Measurements from ENCODE around the gene SPP2. TPM values are rescaled to one million over a fixed set of nuclear protein-coding genes. Genes with fewer than 3 reads are reported as not detected.

The SPP2 gene
- total and polyA plus RNA-seq, 9 of the 15 experiments (the other 6 are each of a cell fraction or from before 2014, with no cell fraction given): not detected

GRCh38 chr2:234060236-234060635 lies 9.7 kb downstream of the SPP2 start:
- no TSS peak for BruUV-seq (replicated peaks)
- H3K9ac ChIP-seq (ENCODE audit: insufficient read depth in 1 of 2, low read depth in 2 of 2, low read length in 2 of 2): no peak overlapping the region
- H3K79me2 ChIP-seq (ENCODE audit: control insufficient read depth, insufficient read depth, low read length): no peaks in the 10 kb centered on the region
- no peaks in the 10 kb centered on the region for H3K36me3 ChIP-seq (ENCODE audit: control insufficient read depth, insufficient read depth, low read length)
- H3K4me3 ChIP-seq: no peak overlapping the region
- POLR2A ChIA-PET: no interaction called here
- H3K9me3 ChIP-seq (replicated peaks; ENCODE audit: control insufficient read depth, insufficient read depth, low read depth, low read length): no peaks in the 10 kb centered on the region
- 0% methylated on average over 6 of the region's 8 CpGs for WGBS (ENCODE audit: insufficient coverage, low coverage, missing lambda C conversion rate)
- H3K27ac ChIP-seq (ENCODE audit: extremely low read depth, low read depth, low read length): no peak overlapping the region
- intact Hi-C loops (cut with micrococcal nuclease): no loop called here
- in situ Hi-C loops (cut with MboI): no loop called here
- no peak for TF ChIP-seq ZNF644 (tag; IDR thresholded peaks at IDR 0.05; ENCODE audit: low read depth)
- TF ChIP-seq PTRF (tag; IDR thresholded peaks at IDR 0.05): no peak
- TF ChIP-seq ZFPM2 (CRISPR knock-in tag; IDR thresholded peaks at IDR 0.05): no peak
- no peak for TF ChIP-seq HSF4 (CRISPR knock-in tag; IDR thresholded peaks at IDR 0.05; ENCODE audit: borderline replicate concordance)
- no peak for TF ChIP-seq MXI1 (IDR thresholded peaks at IDR 0.05; ENCODE audit: low read depth, low read length)
- no peak for TF ChIP-seq SP1 (CRISPR knock-in tag; IDR thresholded peaks at IDR 0.05)
- no peak for TF ChIP-seq HMG20B (CRISPR knock-in tag; IDR thresholded peaks at IDR 0.05)
- TF ChIP-seq ZNF324 (CRISPR knock-in tag; IDR thresholded peaks at IDR 0.05): no peak
- no peak for TF ChIP-seq GABPB1 (CRISPR knock-in tag; IDR thresholded peaks at IDR 0.05)
- TF ChIP-seq ZBTB9 (CRISPR knock-in tag; IDR thresholded peaks at IDR 0.05): no peak
- TF ChIP-seq TAF1 (IDR thresholded peaks at IDR 0.05; ENCODE audit: control insufficient read depth, extremely low read depth, insufficient read depth, low read length, severe bottlenecking): no peak
- DNase-seq (ENCODE audit: extremely low read depth in 1 of 4, low spot score in 3 of 4) (no peak), ATAC-seq (no peak), FAIRE-seq (no peak)
- CTCF ChIA-PET (ENCODE audit: low intra/inter-chr PET ratio): no interaction called here
- H2AFZ ChIP-seq (ENCODE audit: low read depth, low read length): no peak overlapping the region
- H3K9me1 ChIP-seq (ENCODE audit: control insufficient read depth, insufficient read depth, low read length): no peaks in the 10 kb centered on the region
- H3K27me3 ChIP-seq (ENCODE audit: control insufficient read depth in 2 of 2, insufficient read depth in 2 of 2, low read length in 2 of 2): no peaks in the 10 kb centered on the region; a peak in 1 of 5 replicates
- H4K20me1 ChIP-seq (replicated peaks; ENCODE audit: control insufficient read depth, insufficient read depth, low read length): no peaks in the 10 kb centered on the region
- H3K4me1 ChIP-seq (replicated peaks in 1 of 2; ENCODE audit: control insufficient read depth in 2 of 2, insufficient read depth in 2 of 2, low read length in 2 of 2): no peaks in the 10 kb centered on the region
- H3K4me2 ChIP-seq (ENCODE audit: insufficient read depth, low read length): no peak overlapping the region

Data from K562 (cell line).